Body of pancreas (tissue), 4 donors: Measurements from ENCODE around the gene GJA3.

ENCODE experiments used
- CTCF ChIP-seq, 7 experiments: fragments of 450-650 bp in 4 of 7; fragments of 200-600 bp in 3 of 7; sonication (generic) in 3 of 7; IDR thresholded peaks; one replicate each; pipeline ENCODE4 v1.5.1; 2016 to 2019; ENCODE audit warnings: antibody characterized with exemption in 7 of 7
- POLR2A ChIP-seq, 3 donors: fragments of 450-650 bp; IDR thresholded peaks; one replicate each; pipeline ENCODE4 v1.6.1; 2016; ENCODE audit warnings: antibody characterized with exemption in 3 of 3, mild to moderate bottlenecking in 2 of 3

- TF ChIP-seq CTCF (IDR thresholded peaks at IDR 0.05) (no peak), POLR2A (IDR thresholded peaks at IDR 0.05) (no peak)
These were observed 1.1 kb upstream of the GJA3 start for GRCh38 chr13:20161951-20162300.
